SJCRH30 (cell line): Measurements from ENCODE around the gene HOXA5. TPM values are rescaled to one million over a fixed set of nuclear protein-coding genes. Genes with fewer than 3 reads are reported as not detected.
A peak's percentile ranks its signal among the peaks of the same experiment; 100 is the strongest.

ENCODE experiments used
- DNase-seq, 2 experiments: peaks; one replicate each; pipeline ENCODE4 v3.0.0-alpha.2; 2015 to 2020
- H3K27ac ChIP-seq: fragments of 250-450 bp; sonication (Bioruptor Pico); 2 replicates; pipeline ENCODE4 v1.5.1; 2020; ENCODE audit warnings: mild to moderate bottlenecking, moderate library complexity
- H3K27me3 ChIP-seq: fragments of 250-450 bp; sonication (Bioruptor Pico); 2 replicates; pipeline ENCODE4 v1.5.1; 2020; ENCODE audit warnings: mild to moderate bottlenecking, moderate library complexity
- H3K36me3 ChIP-seq: fragments of 250-450 bp; sonication (Bioruptor Pico); 2 replicates; pipeline ENCODE4 v1.5.1; 2020; ENCODE audit warnings: mild to moderate bottlenecking, moderate library complexity
- H3K4me1 ChIP-seq: fragments of 250-450 bp; sonication (Bioruptor Pico); 2 replicates; pipeline ENCODE4 v1.5.1; 2020; ENCODE audit warnings: mild to moderate bottlenecking, moderate library complexity
- H3K4me3 ChIP-seq: fragments of 250-450 bp; sonication (Bioruptor Pico); 2 replicates; pipeline ENCODE4 v1.5.1; 2020; ENCODE audit warnings: mild to moderate bottlenecking, moderate library complexity
- H3K9me3 ChIP-seq: fragments of 250-450 bp; sonication (Bioruptor Pico); replicated peaks from 2 replicates; pipeline ENCODE4 v1.5.1; 2020; ENCODE audit warnings: mild to moderate bottlenecking, moderate library complexity
- total RNA-seq: library from RNA; depleted of rRNA; stranded (reverse); fragments of >200 nt; shearing (Covaris generic); gene quantifications from 2 replicates; pipeline ENCODE4 v1.2.3, GENCODE V29; 2014

HOXA5 gene
- total RNA-seq, 1 experiment from 2014 or later: 10.4 TPM

DNA sequence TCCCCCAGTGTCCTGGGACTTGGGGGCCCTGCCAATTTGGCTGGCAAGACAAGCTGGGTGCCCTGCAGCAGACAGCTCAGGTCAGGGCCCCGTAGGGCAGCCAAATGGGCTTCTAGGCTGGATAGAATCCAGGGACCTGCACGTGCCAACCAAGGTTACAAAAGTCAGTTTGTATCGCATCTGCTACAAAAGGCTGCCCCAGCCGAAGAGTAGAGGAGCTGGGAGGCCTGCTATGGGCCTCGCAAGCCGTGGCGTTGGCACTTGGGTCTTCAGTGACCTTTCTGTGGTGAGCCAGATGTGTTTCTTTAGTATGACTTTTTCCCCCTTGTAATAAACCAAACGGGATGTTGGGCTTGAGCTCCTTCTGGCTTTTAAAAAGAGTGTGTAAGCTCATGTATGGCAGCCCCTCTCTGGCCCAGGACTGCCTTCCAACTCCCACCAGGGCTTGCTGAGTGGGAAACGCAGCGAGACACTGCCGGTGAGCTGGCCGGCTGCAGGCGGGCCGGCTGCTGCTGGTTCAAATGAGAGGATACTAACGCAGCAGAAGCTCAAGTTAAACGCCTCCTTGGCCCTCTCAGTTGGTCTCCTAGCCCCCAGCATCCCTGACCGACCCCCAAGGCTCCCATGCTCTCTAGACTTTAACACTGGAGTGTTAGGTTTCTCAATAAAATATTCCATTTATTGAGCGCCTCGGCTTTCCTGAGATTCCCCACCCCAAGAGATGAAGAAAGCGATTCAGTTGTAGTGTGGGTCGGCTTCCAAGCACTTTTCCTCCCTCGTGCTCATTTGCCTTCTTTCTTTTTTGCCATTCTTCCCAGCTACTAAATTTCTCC is 33.7 kb upstream of the HOXA5 start:
- no peak for DNase-seq
- H3K36me3 ChIP-seq: no peaks in the 10 kb centered on the region
- no peaks in the 10 kb centered on the region for H3K9me3 ChIP-seq
- peaks cover 2% of the 10 kb centered on the region for H3K4me1 ChIP-seq
- H3K27me3 ChIP-seq: 0 out of 2 replicates have a peak, but pooled peaks cover 5% of the 10 kb centered on the region
- no peak overlapping the region for H3K4me3 ChIP-seq
- no peak overlapping the region for H3K27ac ChIP-seq

- Histone ChIP-seq H3K4me3 (no peak overlapping the region), H3K36me3 (no peaks in the 10 kb centered on the region; the same call in 1 of the 2 replicates), H3K27ac (no peak overlapping the region), H3K4me1 (peaks cover 7% of the 10 kb centered on the region), H3K27me3 (0 out of 2 replicates have a peak, but pooled peaks cover 5% of the 10 kb centered on the region), H3K9me3 (no peaks in the 10 kb centered on the region)
- DNase-seq: no peak
These were observed 33.0 kb upstream of the HOXA5 start for GRCh38 chr7:27176524-27176845.

DNA sequence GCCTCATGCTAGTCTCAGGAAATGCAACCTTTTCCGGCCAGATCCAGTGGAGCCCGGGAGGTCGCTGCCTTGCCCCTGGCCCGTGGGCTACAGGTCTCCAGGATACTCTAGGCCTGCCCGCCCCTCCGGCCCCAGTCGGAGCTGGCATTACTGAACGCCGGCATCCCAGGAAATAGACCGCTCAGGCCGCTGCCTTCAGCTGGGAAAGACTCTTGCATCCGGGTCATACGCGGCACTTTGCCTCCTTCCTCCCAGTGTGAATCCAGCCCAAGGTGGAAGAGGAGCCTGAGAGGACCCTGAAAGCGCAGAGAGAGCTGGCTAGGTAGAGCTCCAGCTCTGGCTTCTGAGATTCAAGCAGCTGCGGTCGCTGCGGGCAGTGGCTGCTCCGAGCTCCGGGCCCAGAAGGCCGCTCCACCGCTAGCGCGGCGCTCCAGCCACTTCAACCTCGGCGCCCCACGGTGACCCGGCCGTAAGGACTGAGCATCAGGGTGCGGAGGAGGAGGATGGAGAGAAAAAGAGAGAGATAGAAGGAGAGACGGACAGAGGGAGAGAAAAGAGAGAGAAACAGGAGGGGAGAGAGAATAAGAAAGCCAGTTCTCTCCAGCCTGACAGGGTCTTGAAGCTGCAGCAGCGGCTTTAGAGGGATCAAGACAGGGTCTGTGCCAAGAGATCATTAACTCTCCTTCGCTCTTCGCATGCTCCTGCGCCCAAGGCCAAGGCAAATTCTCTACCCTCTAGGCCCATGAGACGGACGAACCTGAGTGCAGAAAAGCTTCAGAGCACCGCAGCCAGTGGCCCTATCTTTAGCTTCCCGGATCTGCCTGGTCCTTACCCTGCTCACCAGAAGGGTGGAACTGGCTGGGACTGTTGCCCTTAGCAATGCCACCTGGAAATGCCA is 32.4 kb upstream of the HOXA5 start:
- no peaks in the 10 kb centered on the region for H3K9me3 ChIP-seq
- no peak for DNase-seq
- peaks cover 5% of the 10 kb centered on the region; the same call in 1 of the 2 replicates for H3K36me3 ChIP-seq
- H3K4me3 ChIP-seq: no peak overlapping the region
- no peak overlapping the region for H3K27ac ChIP-seq
- 0 out of 2 replicates have a peak, but pooled peaks cover 5% of the 10 kb centered on the region for H3K27me3 ChIP-seq
- peaks cover 8% of the 10 kb centered on the region for H3K4me1 ChIP-seq

GRCh38 chr7:27174874-27175625 is 31.6 kb upstream of the HOXA5 start:
- Histone ChIP-seq H3K9me3 (no peaks in the 10 kb centered on the region), H3K36me3 (peaks cover 5% of the 10 kb centered on the region; the same call in 1 of the 2 replicates), H3K27ac (no peak overlapping the region), H3K4me3 (no peak overlapping the region), H3K4me1 (peaks cover 8% of the 10 kb centered on the region), H3K27me3 (0 out of 2 replicates have a peak, but pooled peaks cover 5% of the 10 kb centered on the region)
- DNase-seq: no peak

- peak in 1 of 2 experiments; percentile 40 for DNase-seq
- Histone ChIP-seq H3K36me3 (peaks cover 5% of the 10 kb centered on the region; the same call in 1 of the 2 replicates), H3K4me1 (peaks cover 8% of the 10 kb centered on the region), H3K27me3 (0 out of 2 replicates have a peak, but pooled peaks cover 5% of the 10 kb centered on the region), H3K9me3 (no peaks in the 10 kb centered on the region), H3K27ac (peak within 1 kb of the TSS; percentile 82), H3K4me3 (peak within 1 kb of the TSS; percentile 84)
These were observed 30.7 kb upstream of the HOXA5 start, which contains the start of gene HOXA10 for GRCh38 chr7:27173956-27174873. HOXA10 (minus strand) TSS chr7:27174320; CDS start chr7:27174306, 14 bp downstream.

DNA sequence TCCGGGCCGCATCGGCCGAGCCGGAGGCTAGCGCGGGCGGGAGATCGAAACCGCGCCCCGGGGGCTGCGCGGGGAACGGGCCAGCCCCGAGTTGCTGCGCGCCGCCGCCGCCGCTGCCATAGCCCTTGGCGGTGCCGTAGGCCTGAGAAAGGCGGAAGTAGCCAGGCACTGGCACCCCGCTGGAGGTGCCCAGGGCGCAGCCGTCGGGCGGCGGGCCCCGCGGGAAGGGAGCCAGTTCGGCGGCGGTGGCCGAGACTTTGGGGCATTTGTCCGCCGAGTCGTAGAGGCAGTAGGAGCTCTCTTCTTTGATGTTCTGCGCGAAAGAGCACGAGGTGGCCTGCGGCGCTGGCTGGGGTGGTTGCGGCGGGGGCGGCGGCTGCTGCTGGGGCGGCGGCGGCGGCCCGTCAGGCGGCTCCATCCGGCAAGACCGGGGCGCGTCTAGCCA is 30.1 kb upstream of the HOXA5 start:
- H3K36me3 ChIP-seq: peaks cover 5% of the 10 kb centered on the region; the same call in 1 of the 2 replicates

GRCh38 chr7:27172823-27173510 is 29.5 kb upstream of the HOXA5 start:
- Histone ChIP-seq H3K4me1 (peaks cover 8% of the 10 kb centered on the region), H3K27ac (peak overlapping the region; percentile 82), H3K4me3 (peak overlapping the region; percentile 84), H3K36me3 (peaks cover 5% of the 10 kb centered on the region; the same call in 1 of the 2 replicates), H3K9me3 (no peaks in the 10 kb centered on the region), H3K27me3 (0 out of 2 replicates have a peak, but pooled peaks cover 5% of the 10 kb centered on the region)
- DNase-seq: peak; percentile 70 to 73

More for the DNA sequence above, 30.1 kb upstream of the HOXA5 start:
- Histone ChIP-seq H3K4me3 (peak overlapping the region; percentile 84), H3K4me1 (peaks cover 8% of the 10 kb centered on the region), H3K9me3 (no peaks in the 10 kb centered on the region), H3K27me3 (0 out of 2 replicates have a peak, but pooled peaks cover 5% of the 10 kb centered on the region), H3K27ac (peak overlapping the region; percentile 82)
- DNase-seq: peak in 1 of 2 experiments; percentile 46

- Histone ChIP-seq H3K27me3 (no peaks in the 10 kb centered on the region), H3K27ac (peak overlapping the region; percentile 82), H3K4me3 (peak overlapping the region; percentile 84), H3K4me1 (peaks cover 8% of the 10 kb centered on the region), H3K9me3 (no peaks in the 10 kb centered on the region), H3K36me3 (peaks cover 5% of the 10 kb centered on the region; the same call in 1 of the 2 replicates)
- DNase-seq: peak; percentile 30 to 39
These were observed 28.9 kb upstream of the HOXA5 start for GRCh38 chr7:27172315-27172774.

DNA sequence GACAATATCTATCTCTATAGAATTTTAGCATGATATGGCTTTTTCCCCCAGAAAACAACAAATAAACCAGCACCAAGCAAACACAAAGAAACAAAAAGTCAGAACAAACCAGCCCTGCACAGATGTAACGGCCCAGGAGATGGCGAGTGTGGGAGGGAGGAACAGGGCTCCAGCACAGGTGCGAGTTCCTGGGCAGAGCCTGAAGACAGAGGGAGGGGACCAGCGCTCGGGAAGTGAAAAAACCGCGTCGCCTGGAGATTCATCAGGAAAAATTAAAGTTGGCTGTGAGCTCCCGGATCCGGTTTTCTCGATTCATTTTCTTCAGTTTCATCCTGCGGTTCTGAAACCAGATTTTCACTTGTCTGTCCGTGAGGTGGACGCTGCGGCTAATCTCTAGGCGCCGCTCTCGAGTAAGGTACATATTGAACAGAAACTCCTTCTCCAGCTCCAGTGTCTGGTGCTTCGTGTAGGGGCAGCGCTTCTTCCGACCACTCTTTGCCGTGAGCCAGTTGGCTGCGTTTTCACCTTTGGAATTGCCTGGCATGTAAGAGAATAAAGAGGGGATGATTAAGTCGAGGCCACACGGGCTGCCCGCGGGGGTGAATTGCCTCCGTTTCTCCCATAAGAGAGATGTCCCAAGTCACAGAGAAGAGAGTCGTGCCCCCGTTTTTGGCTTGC is 28.3 kb upstream of the HOXA5 start:
- Histone ChIP-seq H3K27ac (no peak overlapping the region), H3K4me1 (peaks cover 8% of the 10 kb centered on the region), H3K36me3 (peaks cover 5% of the 10 kb centered on the region; the same call in 1 of the 2 replicates), H3K9me3 (no peaks in the 10 kb centered on the region), H3K27me3 (no peaks in the 10 kb centered on the region), H3K4me3 (peak overlapping the region; percentile 84)
- DNase-seq: no peak

GRCh38 chr7:27171325-27171636 is 27.8 kb upstream of the HOXA5 start:
- H3K4me1 ChIP-seq: peaks cover 8% of the 10 kb centered on the region
- DNase-seq: no peak
- H3K36me3 ChIP-seq: peaks cover 5% of the 10 kb centered on the region; the same call in 1 of the 2 replicates
- no peaks in the 10 kb centered on the region for H3K27me3 ChIP-seq
- no peak overlapping the region for H3K27ac ChIP-seq
- no peaks in the 10 kb centered on the region for H3K9me3 ChIP-seq
- H3K4me3 ChIP-seq: no peak overlapping the region

- H3K27me3 ChIP-seq: no peaks in the 10 kb centered on the region
- no peak overlapping the region for H3K4me3 ChIP-seq
- peaks cover 8% of the 10 kb centered on the region for H3K4me1 ChIP-seq
- H3K36me3 ChIP-seq: peaks cover 5% of the 10 kb centered on the region; the same call in 1 of the 2 replicates
- no peaks in the 10 kb centered on the region for H3K9me3 ChIP-seq
- DNase-seq: no peak
- no peak overlapping the region for H3K27ac ChIP-seq
These were observed 27.2 kb upstream of the HOXA5 start for GRCh38 chr7:27170426-27171324.
